HEK293T (cell line): ENCODE data around the gene GATA6.
"Not testable (repeated sequence)": the region's sequence is repeated elsewhere in the genome, so short reads cannot be mapped to it uniquely, and the experiment has no call there.

ENCODE experiments used
- CTCF ChIA-PET: fragments of 350-600 bp; formaldehyde crosslinking; extraction: SDS; loops from one replicate; lab custom pipeline; 2021; ENCODE audit warnings: antibody characterized with exemption, inconsistent platforms; lab: Yijun Ruan, JAX
- POLR2A ChIA-PET: fragments of 350-600 bp; formaldehyde crosslinking; extraction: SDS; loops from one replicate; lab custom pipeline; 2020; ENCODE audit warnings: antibody characterized with exemption, inconsistent platforms; lab: Yijun Ruan, JAX
- DNase-seq: peaks from one replicate; pipeline ENCODE4 v3.0.0; 2012; ENCODE audit warnings: mixed read lengths; ENCODE audit errors: extremely low spot score
- ARNT ChIP-seq: fragments of 450-650 bp; IDR thresholded peaks from 2 replicates; pipeline ENCODE4 v1.6.1; 2017; ENCODE audit warnings: mild to moderate bottlenecking
- BHLHE40 ChIP-seq: fragments of 450-650 bp; IDR thresholded peaks from 2 replicates; pipeline ENCODE4 v1.6.1; 2016; ENCODE audit warnings: mild to moderate bottlenecking, moderate library complexity, borderline replicate concordance
- CTBP1 ChIP-seq: fragments of 450-650 bp; IDR thresholded peaks from 2 replicates; pipeline ENCODE4 v1.6.1; 2016; ENCODE audit warnings: borderline replicate concordance
- ELF4 ChIP-seq: fragments of 450-650 bp; IDR thresholded peaks from 2 replicates; pipeline ENCODE4 v1.6.1; 2017; ENCODE audit warnings: antibody characterized with exemption
- FOXA1 ChIP-seq: fragments of 450-650 bp; IDR thresholded peaks from 2 replicates; pipeline ENCODE4 v1.6.1; 2016; ENCODE audit warnings: mild to moderate bottlenecking
- FOXK2 ChIP-seq: fragments of 450-650 bp; IDR thresholded peaks from 2 replicates; pipeline ENCODE4 v1.6.1; 2016; ENCODE audit warnings: mild to moderate bottlenecking
- FOXM1 ChIP-seq: fragments of 450-650 bp; IDR thresholded peaks from 2 replicates; pipeline ENCODE4 v1.6.1; 2017; ENCODE audit warnings: mild to moderate bottlenecking, borderline replicate concordance
- HDGF ChIP-seq: fragments of 450-650 bp; IDR thresholded peaks from 2 replicates; pipeline ENCODE4 v1.6.1; 2017; ENCODE audit warnings: antibody characterized with exemption, borderline replicate concordance
- L3MBTL2 ChIP-seq: fragments of 450-650 bp; conservative IDR thresholded peaks from 2 replicates; pipeline ENCODE4 v1.6.1; 2016; ENCODE audit warnings: mild to moderate bottlenecking
- LEF1 ChIP-seq: fragments of 450-650 bp; IDR thresholded peaks from 2 replicates; pipeline ENCODE4 v1.6.1; 2017; ENCODE audit warnings: mild to moderate bottlenecking, borderline replicate concordance
- NFRKB ChIP-seq: fragments of 450-650 bp; IDR thresholded peaks from 2 replicates; pipeline ENCODE4 v1.6.1; 2016; ENCODE audit warnings: mild to moderate bottlenecking, moderate library complexity
- PKNOX1 ChIP-seq: fragments of 450-650 bp; IDR thresholded peaks from 2 replicates; pipeline ENCODE4 v1.6.1; 2016
- SP1 ChIP-seq: fragments of 450-650 bp; IDR thresholded peaks from 2 replicates; pipeline ENCODE4 v1.6.1; 2017
- SUZ12 ChIP-seq: fragments of 450-650 bp; IDR thresholded peaks from 2 replicates; pipeline ENCODE4 v1.6.1; 2016; ENCODE audit warnings: mild to moderate bottlenecking
- TARDBP ChIP-seq: fragments of 450-650 bp; IDR thresholded peaks from 2 replicates; pipeline ENCODE4 v1.6.1; 2016
- ZNF384 ChIP-seq: fragments of 450-650 bp; IDR thresholded peaks from 2 replicates; pipeline ENCODE4 v1.6.1; 2016

The GATA6 gene

GRCh38 chr18:22214731-22215528 is 45.5 kb downstream of the GATA6 start:
- ChIA-PET CTCF (interaction anchor here (1.5 kb wide), 1 partner anchor 9 kb away, joined by 3 read pairs; no protein-coding TSS in a partner anchor), POLR2A (no interaction called here)
- no peak for DNase-seq
- no peak for TF ChIP-seq TARDBP
- TF ChIP-seq ARNT, result no peak
- TF ChIP-seq FOXA1, result no peak
- TF ChIP-seq CTBP1, result no peak
- TF ChIP-seq FOXK2, result no peak
- TF ChIP-seq FOXM1, result no peak
- TF ChIP-seq HDGF, result no peak
- no peak for TF ChIP-seq ELF4
- no peak for TF ChIP-seq SP1
- TF ChIP-seq NFRKB, result no peak

- no peak for TF ChIP-seq FOXA1
- TF ChIP-seq HDGF, result no peak
- no peak for TF ChIP-seq BHLHE40
- no peak for TF ChIP-seq FOXK2
- TF ChIP-seq ARNT, result no peak
- TF ChIP-seq TARDBP, result no peak
- no peak for TF ChIP-seq ELF4
- no peak for TF ChIP-seq LEF1
- TF ChIP-seq CTBP1, result no peak
- no peak for TF ChIP-seq ZNF384
- no peak for TF ChIP-seq NFRKB
- TF ChIP-seq L3MBTL2, result no peak
- TF ChIP-seq PKNOX1, result no peak
- TF ChIP-seq FOXM1, result no peak
- no peak for TF ChIP-seq SP1
- no peak for TF ChIP-seq SUZ12
- DNase-seq, result no peak
- CTCF ChIA-PET, result interaction anchor here (1.1 kb wide), 1 partner anchor 129 kb away, joined by 4 read pairs; no protein-coding TSS in a partner anchor
- POLR2A ChIA-PET, result interaction anchor here (0.6 to 2.4 kb wide), 4 partner anchors 48 to 129 kb away, joined by 3 to 9 read pairs (median 4); partner anchors contain the start of gene GATA6
Observed at GRCh38 chr18:22218835-22219234, 49.4 kb downstream of the GATA6 start.

GRCh38 chr18:22219568-22220355 is 50.4 kb downstream of the GATA6 start:
- CTCF ChIA-PET, result interaction anchor here (0.6 to 1.4 kb wide), 6 partner anchors 22 to 397 kb away, joined by 3 to 6 read pairs (median 4); no protein-coding TSS in a partner anchor

GRCh38 chr18:22220585-22220984 is 51.2 kb downstream of the GATA6 start:
- not testable (repeated sequence) for DNase-seq
- ChIA-PET POLR2A (interaction anchor here (2.4 kb wide), 1 partner anchor 127 kb away, joined by 9 read pairs; no protein-coding TSS in a partner anchor), CTCF (interaction anchor here (1.1 to 1.4 kb wide), 2 partner anchors 23 to 342 kb away, joined by 3 to 6 read pairs; no protein-coding TSS in a partner anchor)

More at GRCh38 chr18:22219568-22220355, 50.4 kb downstream of the GATA6 start:
- TF ChIP-seq BHLHE40, result no peak
- no peak for TF ChIP-seq LEF1
- TF ChIP-seq L3MBTL2, result no peak
- TF ChIP-seq CTBP1, result no peak
- no peak for TF ChIP-seq TARDBP
- no peak for TF ChIP-seq HDGF
- TF ChIP-seq FOXK2, result no peak
- no peak for TF ChIP-seq FOXM1
- no peak for TF ChIP-seq ZNF384
- TF ChIP-seq PKNOX1, result no peak
- TF ChIP-seq FOXA1, result no peak
- TF ChIP-seq NFRKB, result no peak
- no peak for TF ChIP-seq ELF4
- no peak for TF ChIP-seq SUZ12
- no peak for TF ChIP-seq ARNT
- no peak for TF ChIP-seq SP1
- DNase-seq, result peak; percentile 40
- POLR2A ChIA-PET, result interaction anchor here (0.6 to 2.4 kb wide), 4 partner anchors 49 to 128 kb away, joined by 3 to 9 read pairs (median 4); partner anchors contain the start of gene GATA6

GRCh38 chr18:22221350-22221749 is 52.0 kb downstream of the GATA6 start:
- TF ChIP-seq FOXA1, result no peak
- no peak for TF ChIP-seq L3MBTL2
- no peak for TF ChIP-seq PKNOX1
- TF ChIP-seq FOXM1, result no peak
- TF ChIP-seq SUZ12, result no peak
- no peak for TF ChIP-seq TARDBP
- no peak for DNase-seq
- POLR2A ChIA-PET, result no interaction called here
- CTCF ChIA-PET, result no interaction called here
